HS-5 (cell line): ENCODE measurements around the gene PRM3.
"Not testable (repeated sequence)": the region's sequence is repeated elsewhere in the genome, so short reads cannot be mapped to it uniquely, and the experiment has no call there.

Experiments
- DNase-seq: peaks from one replicate; pipeline ENCODE4 v3.0.0-alpha.2; 2012; ENCODE audit warnings: low read depth

Gene PRM3

DNA sequence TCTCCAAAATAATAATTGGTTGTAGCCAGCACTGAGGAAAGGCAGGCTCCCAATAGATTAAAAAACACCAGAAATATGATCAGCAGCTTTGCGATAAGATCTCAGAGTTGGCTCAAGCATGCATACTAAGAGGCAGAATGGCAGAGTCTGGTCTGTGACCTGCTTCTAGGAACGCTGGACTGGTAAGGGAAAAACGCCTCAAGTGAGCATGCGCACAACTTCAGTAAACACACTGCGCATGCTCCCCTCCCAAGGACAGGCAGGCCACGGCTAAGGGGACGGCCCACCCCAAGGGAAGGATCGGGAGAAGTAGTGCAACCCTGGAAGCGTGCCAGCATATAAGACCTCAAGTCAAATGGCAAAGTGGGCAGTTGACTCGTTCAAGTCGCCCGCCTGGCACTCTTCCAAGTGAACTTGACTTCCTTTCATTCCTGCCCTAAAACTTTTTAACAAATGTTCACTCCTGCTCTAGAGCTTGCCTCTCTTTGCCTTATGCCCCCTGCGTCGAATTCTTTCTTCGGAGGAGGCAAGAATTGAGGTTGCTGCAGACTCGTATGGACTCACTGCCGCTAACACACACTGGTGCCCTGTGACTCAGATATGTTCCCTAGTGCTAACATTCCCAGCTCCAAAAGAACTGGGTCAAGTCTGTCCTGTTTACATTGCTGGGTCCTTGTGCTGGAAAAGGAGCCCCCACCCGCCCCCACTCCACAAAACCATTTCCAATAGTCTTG is 30.1 kb upstream of the PRM3 start:
- DNase-seq, result no peak

DNA sequence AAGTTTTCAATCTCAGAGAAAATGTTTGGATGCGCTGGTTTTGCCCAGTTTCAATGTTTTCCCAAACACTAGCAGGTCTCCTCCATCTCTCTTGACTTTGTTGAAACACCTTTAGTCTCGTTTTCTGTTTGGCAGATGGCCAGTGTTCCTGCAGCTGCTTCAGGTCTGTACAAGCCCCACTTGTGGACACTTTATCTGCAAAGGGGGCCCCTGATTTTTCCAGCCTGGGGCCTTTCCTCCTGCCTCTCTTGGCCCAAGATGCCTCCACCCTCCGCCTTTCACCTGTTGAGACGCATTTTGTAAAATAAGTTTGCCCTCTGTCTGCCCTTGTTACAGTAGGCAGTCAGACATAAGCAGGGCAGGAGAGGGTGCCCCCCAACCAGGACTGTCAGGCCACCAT is 29.5 kb upstream of the PRM3 start:
- no peak for DNase-seq

DNA sequence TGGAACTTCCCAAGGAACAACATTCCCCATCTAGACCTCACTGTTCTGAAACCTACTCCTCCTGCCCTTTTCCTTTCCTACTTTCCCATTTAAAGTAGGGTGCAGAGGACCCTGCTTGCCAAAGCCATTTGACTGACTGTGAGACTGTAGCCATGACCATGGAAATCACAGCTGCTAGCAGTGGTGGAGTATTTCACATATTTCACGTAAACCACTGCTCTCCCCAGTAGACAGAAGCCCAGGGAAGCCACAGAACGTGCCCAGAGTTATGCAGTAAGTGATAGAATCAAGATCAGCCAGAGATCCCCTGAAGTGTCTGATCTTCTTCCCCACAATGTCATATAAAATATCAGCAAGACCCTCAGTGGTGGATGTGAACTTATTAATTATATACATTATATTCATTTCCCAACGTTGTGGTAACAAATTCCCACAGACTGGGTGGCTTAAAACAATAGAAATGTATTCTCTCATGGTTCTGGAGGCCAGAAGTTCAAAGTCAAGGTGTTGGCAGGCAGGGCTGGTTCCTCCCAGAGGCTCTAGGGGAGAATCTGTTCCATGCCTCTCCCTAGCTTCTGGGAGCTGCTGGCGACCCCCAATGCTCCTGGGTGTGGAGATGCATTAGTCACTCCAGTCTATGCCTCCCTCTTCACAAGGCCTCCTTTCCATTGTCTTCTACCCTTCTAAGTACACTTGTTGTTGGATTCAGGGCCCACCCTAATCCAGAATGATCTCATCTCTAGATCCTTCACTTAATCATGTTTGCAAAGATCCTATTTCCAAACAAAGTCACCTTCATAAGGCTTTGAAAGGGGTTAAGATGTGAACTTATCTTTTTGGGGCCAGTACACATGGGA is 28.4 kb upstream of the PRM3 start:
- DNase-seq, result no peak

GRCh38 chr16:11300560-11300892 is 27.1 kb upstream of the PRM3 start:
- no peak for DNase-seq

GRCh38 chr16:11299865-11300559 is 26.6 kb upstream of the PRM3 start:
- DNase-seq, result no peak

DNA sequence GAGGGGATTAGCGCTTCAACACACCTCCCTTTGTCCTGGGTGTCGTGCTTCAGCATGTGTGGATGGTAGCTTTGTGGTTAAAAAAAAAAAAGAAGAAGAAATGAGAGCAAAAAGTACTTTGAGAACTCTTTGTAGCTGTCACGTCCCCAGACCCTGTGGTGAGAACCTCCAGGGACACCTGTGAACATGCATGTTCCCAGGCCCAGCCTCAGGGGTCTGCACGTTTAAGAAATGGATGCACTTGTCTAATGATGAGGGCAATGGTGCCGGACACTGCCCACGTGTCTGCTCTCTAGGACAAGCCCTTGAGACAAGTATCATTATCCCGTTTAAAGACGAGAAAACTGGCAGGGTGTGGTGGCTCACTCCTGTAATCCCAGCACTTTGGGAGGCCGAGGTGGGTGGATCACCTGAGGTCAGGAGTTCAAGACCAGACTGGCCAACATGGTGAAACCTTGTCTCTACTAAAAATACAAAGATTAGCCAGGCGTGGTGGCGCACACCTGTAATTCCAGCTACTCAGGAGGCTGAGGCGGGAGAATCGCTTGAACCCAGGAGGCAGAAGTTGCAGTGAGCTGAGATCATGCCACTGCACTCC is 25.6 kb upstream of the PRM3 start:
- not testable (repeated sequence) for DNase-seq

- no peak for DNase-seq
These were observed 24.9 kb upstream of the PRM3 start for GRCh38 chr16:11298143-11298900.

DNA sequence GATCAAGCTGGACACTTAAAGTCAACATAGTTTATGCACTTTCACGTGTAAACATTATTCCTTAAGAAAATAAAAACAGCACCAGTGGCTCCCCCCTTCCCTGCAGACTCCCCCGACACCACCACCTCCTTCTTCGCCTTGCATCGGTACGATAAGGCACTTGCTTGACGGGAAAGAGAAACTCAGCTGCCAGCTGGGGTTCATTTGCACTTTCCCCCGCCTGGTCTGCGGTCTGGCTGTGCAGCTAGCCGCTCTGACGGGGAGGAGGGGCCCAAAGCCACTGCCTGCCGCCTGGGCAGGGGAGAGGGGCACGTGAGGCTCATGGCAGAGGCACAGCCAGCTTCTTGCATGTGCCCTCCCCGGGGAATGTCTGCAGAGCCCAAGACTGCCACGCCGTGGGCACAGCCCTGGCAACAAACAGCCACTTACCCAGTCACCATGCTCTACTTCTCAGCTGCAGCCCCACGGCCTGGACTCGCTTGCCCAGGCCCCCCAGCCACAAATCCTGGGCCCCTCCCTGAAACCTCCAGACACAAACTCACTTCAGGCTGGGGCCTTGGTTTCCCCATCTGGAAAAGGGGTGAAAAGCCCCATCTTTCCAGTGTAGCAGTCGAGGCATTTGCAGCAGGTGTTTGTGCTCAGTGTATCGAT is 24.2 kb upstream of the PRM3 start:
- no peak for DNase-seq

DNA sequence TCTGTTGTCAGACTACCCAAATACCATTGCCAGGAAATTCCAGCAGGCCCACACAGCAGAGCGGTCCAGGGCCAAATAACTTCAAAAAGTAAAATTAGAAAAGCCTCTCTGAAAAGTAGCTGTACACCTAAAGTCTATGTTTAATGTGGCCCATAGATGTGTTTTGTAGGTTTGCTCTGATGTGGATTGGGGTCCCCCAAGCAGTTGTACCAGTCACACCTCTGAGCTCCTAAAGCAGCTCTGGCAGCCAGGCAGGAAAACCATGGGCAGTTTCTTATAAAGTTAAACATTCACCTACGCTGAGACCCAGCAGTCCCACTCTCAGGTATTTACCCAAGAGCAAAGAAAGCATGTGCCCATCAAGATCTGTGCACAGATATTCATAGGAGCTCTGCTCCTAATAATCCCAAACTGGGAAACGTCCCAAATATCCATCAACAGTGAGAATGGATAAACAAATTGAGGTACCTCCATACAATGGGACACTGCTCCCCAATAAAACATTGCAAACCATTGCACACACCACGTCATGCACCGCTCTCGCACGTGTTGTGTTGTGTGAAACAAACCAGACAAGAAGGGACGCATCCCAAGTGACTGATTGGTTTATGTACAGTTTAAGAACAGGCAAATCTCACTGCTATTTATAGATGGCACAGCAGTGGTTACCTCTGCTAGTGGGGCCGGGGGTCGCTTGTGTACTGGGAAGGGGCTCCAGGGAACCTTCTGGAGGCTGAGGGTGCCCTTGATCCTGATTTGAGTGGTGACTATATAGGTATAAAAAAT is 23.5 kb upstream of the PRM3 start:
- DNase-seq, result no peak

DNA sequence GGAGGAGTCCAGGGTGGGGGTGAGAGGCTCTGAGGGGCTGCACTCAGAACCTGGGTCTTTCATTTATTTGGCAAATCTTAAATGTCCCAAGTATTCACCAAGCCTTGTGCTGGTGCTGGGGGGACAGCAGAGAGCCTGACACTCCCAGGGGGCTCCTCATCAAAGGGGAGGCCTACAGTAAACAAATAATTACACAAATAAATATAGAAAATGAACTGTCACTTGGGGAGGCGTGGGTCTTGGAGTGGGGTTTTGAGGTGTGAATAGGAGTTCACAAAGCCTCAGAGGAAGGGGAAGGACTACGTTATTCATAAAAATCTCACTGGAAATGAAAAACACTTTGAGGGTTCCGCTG is 22.9 kb upstream of the PRM3 start:
- DNase-seq, result no peak

DNA sequence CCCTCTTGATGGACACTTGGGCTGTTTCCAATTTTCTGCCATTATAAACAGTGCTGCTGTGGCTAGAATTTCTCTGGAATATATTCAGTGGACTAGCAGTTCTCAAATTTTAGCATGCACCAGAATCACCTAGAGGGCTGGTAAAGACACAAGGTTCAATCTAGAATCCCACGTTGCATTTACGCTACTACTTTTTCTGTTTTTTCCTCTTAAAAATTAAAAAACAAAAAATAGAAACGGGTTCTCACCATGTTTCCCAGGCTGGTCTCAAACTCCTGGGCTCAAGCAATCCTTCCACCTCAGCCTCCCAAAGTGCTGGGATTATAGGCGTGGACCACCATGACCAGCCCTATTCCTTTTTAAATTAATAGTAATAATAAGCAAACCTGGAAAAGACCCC is 22.2 kb upstream of the PRM3 start:
- no peak for DNase-seq

GRCh38 chr16:11292076-11292748 is 18.8 kb upstream of the PRM3 start:
- no peak for DNase-seq

GRCh38 chr16:11291091-11291703 is 17.8 kb upstream of the PRM3 start:
- no peak for DNase-seq

GRCh38 chr16:11290102-11290893 is 16.9 kb upstream of the PRM3 start:
- no peak for DNase-seq

DNA sequence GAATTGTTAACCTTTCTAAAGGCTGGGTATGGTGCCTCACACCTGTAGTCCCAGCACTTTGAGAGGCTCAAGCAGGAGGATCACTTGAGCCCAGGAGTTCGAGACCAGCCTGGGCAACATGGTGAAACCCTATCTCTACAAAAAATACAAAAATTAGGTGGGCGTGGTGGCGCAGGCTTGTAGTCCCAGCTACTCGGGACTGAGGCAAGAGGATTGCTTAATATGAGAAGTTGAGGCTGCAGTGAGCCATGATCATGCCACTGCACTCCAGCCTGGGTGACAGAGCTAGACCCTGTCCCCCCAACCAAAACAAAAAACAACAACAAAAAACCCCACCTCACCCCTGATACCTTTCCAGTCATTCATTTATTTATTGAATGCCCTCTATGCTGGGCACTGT is 16.3 kb upstream of the PRM3 start:
- not testable (repeated sequence) for DNase-seq

- DNase-seq, result no peak
These were observed 15.8 kb upstream of the PRM3 start for GRCh38 chr16:11289202-11289601.

GRCh38 chr16:11285842-11286241 is 12.4 kb upstream of the PRM3 start:
- DNase-seq, result no peak

DNA sequence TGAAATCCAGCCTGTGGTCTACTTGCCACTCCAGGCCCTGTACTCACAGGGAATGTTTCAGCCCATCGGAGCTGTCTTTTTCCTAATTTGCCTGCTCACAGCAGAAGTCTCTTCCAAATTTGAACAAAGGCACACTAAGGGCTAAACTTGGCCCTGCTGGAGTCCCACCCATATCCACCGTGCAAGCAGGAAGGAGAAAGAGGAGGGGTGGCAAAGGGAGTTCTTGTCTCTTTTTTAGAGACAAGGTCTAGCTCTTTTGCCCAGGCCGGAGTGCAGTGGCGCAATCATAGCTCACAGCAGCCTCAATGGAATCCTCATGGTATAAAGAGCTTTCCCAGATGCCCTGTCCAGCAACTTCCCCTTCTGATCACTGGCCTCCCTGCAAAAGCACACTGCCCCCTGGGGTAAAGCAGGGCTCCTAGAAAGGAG is 10.4 kb upstream of the PRM3 start:
- DNase-seq, result no peak
